Thyroid gland (tissue), 4 donors: ENCODE data around the gene SKP1. TPM values are rescaled to one million over a fixed set of nuclear protein-coding genes. Genes with fewer than 3 reads are reported as not detected.

Experiments used
- DNase-seq, 2 donors: peaks; one replicate each; pipeline ENCODE4 v3.0.0-alpha.2; 2019
- H3K27ac ChIP-seq, 3 donors: fragments of 200-600 bp; sonication (generic); 1 replicate in 2 of 3; 2 replicates in 1 of 3; pipeline ENCODE4 v1.5.1; 2016 to 2019; ENCODE audit warnings: mild to moderate bottlenecking in 1 of 3, moderate library complexity in 1 of 3
- H3K27me3 ChIP-seq: fragments of 200-600 bp; sonication (generic); one replicate; pipeline ENCODE4 v1.5.1; 2019
- H3K36me3 ChIP-seq, 2 donors: fragments of 200-600 bp; sonication (generic); one replicate each; pipeline ENCODE4 v1.5.1; 2016 to 2019
- H3K4me1 ChIP-seq, 2 donors: fragments of 200-600 bp; sonication (generic); one replicate each; pipeline ENCODE4 v1.5.1; 2017 to 2019
- H3K4me3 ChIP-seq, 3 donors: fragments of 200-600 bp; sonication (generic); replicated peaks in 1 of 3; 1 replicate in 2 of 3; 2 replicates in 1 of 3; pipeline ENCODE4 v1.5.1; 2016; ENCODE audit warnings: mild to moderate bottlenecking in 1 of 3
- H3K9me3 ChIP-seq: fragments of 200-600 bp; sonication (generic); one replicate; pipeline ENCODE4 v1.5.1; 2017
- CTCF ChIP-seq, 6 experiments: fragments of 200-600 bp in 3 of 6; fragments of 450-650 bp in 3 of 6; sonication (generic) in 3 of 6; IDR thresholded peaks; one replicate each; pipeline ENCODE4 v1.5.1; 2016 to 2019; ENCODE audit warnings: antibody characterized with exemption in 6 of 6, mild to moderate bottlenecking in 2 of 6, inconsistent platforms in 1 of 6, moderate library complexity in 1 of 6
- POLR2A ChIP-seq, 2 donors: fragments of 450-650 bp; IDR thresholded peaks; one replicate each; pipeline ENCODE4 v1.6.1; 2017; ENCODE audit warnings: antibody characterized with exemption in 2 of 2, mild to moderate bottlenecking in 2 of 2, moderate library complexity in 1 of 2
- WGBS, 2 donors: methylation state at CpG; one replicate each; pipeline ENCODE4 v1.1.5; 2017; 5-methylcytosine and 5-hydroxymethylcytosine counted together
- intact Hi-C: fragments of 100-400 bp; cut with DNase I; formaldehyde crosslinking; loops from one replicate; pipeline ENCODE4 v1.15.1; 2023
- total RNA-seq, 4 donors: library from RNA; depleted of rRNA; stranded (reverse); fragments of >200 nt; gene quantifications; one replicate each; pipeline ENCODE4 v1.2.3, GENCODE V29; 2016

SKP1 gene
- total RNA-seq, 4 donors from 2014 or later = 234 to 418 (median 346) TPM

GRCh38 chr5:134175921-134176510 lies 734 bp downstream of the SKP1 start:
- WGBS, 2 donors = 0% methylated on average over 26 to 27 of the region's 31 CpGs
- peaks cover 21 to 29% of the 10 kb centered on the region in 2 donors for H3K4me1 ChIP-seq
- peaks cover 7 to 13% of the 10 kb centered on the region in 2 donors for H3K36me3 ChIP-seq
- H3K9me3 ChIP-seq = no peaks in the 10 kb centered on the region
- intact Hi-C loops = loop anchor here (5.0 kb wide), 1 partner anchor 51 kb away; the partner anchor contains the start of gene PPP2CA
- no peak for DNase-seq
- H3K27me3 ChIP-seq = no peaks in the 10 kb centered on the region
- TF ChIP-seq POLR2A (IDR thresholded peaks at IDR 0.05) (no peak), CTCF (IDR thresholded peaks at IDR 0.05) (no peak)
- peak overlapping the region; percentile 61 to 92 (median 85) for H3K4me3 ChIP-seq
- peak overlapping the region; percentile 97 to 99 (median 98) for H3K27ac ChIP-seq

DNA sequence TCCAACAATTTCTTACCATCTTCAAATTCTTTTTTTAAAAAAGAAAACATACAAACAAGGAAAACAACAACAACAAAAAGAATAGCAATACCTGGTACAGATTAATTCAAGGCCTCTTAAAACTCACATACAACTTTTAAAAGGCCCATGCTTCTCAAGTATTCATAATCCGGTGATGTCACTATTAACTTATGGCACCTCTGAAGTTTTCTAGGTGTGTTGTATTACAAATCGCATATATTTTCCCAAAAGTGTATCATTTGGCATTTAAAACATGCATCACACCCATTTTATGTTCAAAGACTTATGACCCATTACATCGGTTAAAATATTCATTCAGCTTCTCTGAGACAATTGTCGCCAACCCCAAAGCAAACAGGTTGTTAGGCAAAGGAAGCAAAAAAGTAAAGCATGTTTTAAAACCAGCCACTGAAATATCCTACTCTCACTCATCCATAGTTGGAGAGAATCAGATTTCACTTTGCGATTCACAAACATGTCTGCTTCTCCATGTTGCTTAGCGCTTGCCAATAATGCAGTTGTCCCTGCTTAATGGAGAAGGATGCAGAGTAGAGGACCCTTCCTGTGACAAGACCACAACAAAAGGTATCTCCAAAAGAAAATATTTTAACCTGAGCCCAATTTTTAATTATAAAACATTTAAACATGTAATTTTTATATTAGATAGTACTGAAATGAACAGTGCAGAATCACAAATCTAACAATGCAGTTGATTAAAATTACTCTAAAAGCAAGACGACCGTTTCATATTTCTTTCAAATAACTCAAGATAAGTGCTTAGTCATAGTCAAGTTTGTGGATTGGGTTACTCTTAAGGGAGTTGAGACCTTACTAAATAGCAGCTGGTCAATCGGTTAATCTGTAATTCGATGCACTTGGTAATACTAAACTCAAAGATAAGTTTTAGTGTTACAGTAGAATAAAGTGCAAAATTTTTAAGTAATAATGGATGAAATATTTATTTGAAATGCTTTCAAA lies 1.6 kb downstream of the SKP1 start:
- no peak for DNase-seq
- peaks cover 7 to 14% of the 10 kb centered on the region in 2 donors for H3K36me3 ChIP-seq
- no peak for TF ChIP-seq POLR2A (IDR thresholded peaks at IDR 0.05)
- TF ChIP-seq CTCF (IDR thresholded peaks at IDR 0.05) = no peak
- peak overlapping the region in 2 of 3 donors; percentile 61 to 85 for H3K4me3 ChIP-seq
- peak overlapping the region; percentile 61 to 99 (median 97) for H3K27ac ChIP-seq
- no peaks in the 10 kb centered on the region for H3K27me3 ChIP-seq
- H3K4me1 ChIP-seq = peaks cover 28 to 29% of the 10 kb centered on the region in 2 donors
- 17 to 18% methylated on average over 10 of the region's 10 CpGs for WGBS, 2 donors
- no peaks in the 10 kb centered on the region for H3K9me3 ChIP-seq
- intact Hi-C loops = loop anchor here (5.0 kb wide), 1 partner anchor 52 kb away; the partner anchor contains the start of gene PPP2CA

DNA sequence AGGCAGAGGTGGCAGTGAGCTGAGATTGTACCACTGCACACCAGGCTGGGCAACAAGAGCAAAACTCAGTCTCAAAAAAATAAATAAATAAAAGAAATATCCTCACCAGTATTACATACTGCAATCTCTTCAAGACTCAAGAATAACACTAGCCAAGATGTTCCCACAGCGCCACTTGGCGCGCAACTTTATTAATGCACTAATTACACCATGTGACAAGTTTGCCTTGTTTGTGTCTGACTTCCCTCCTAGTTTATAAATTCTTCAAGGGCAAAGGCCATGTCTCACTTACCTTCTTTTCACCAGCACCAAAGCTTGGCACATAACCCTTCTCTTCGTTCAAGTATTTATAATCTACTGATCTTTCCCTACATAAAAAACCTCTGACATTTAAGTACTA lies 4.8 kb downstream of the SKP1 start:
- Histone ChIP-seq H3K4me3 (no peak overlapping the region), H3K36me3 (peaks cover 20 to 37% of the 10 kb centered on the region in 2 donors), H3K27me3 (no peaks in the 10 kb centered on the region), H3K4me1 (peaks cover 23 to 24% of the 10 kb centered on the region in 2 donors), H3K27ac (no peak overlapping the region), H3K9me3 (no peaks in the 10 kb centered on the region)
- TF ChIP-seq CTCF (IDR thresholded peaks at IDR 0.05) (no peak), POLR2A (IDR thresholded peaks at IDR 0.05) (no peak)
- DNase-seq = no peak
- 94% methylated on average over 4 of the region's 4 CpGs for WGBS, 2 donors
- intact Hi-C loops = no loop called here

DNA sequence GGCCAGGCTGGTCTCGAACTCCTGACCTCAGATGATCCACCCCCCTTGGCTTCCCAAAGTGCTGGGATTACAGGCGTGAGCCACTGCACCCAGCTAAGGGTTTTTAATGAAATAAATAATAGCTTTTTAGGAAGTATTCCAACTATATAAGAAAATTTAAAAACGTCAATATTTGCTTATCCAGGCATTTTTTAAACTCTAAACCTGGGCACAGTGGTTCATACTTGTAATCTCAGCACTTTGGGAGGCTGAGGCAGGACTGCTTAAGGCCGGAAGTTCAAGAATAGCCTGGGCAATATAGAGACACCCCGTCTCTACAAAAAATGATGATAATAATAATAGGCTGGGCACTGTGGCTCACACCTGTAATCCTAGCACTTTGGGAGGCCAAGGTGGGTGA lies 14.2 kb downstream of the SKP1 start:
- WGBS, 2 donors = 94 to 99% methylated on average over 5 of the region's 5 CpGs
- intact Hi-C loops = no loop called here
- H3K36me3 ChIP-seq = peaks cover 40 to 59% of the 10 kb centered on the region in 2 donors
- H3K27me3 ChIP-seq = no peaks in the 10 kb centered on the region
- DNase-seq = no peak
- no peak overlapping the region for H3K4me3 ChIP-seq
- no peaks in the 10 kb centered on the region for H3K9me3 ChIP-seq
- H3K27ac ChIP-seq = no peak overlapping the region
- no peaks in the 10 kb centered on the region for H3K4me1 ChIP-seq
- TF ChIP-seq CTCF (IDR thresholded peaks at IDR 0.05) = no peak
- no peak for TF ChIP-seq POLR2A (IDR thresholded peaks at IDR 0.05)
